ENCODE data around the gene CCDC112. TPM values are rescaled to one million over a fixed set of nuclear protein-coding genes. Genes with fewer than 3 reads are reported as not detected.

The CCDC112 gene, protein sequence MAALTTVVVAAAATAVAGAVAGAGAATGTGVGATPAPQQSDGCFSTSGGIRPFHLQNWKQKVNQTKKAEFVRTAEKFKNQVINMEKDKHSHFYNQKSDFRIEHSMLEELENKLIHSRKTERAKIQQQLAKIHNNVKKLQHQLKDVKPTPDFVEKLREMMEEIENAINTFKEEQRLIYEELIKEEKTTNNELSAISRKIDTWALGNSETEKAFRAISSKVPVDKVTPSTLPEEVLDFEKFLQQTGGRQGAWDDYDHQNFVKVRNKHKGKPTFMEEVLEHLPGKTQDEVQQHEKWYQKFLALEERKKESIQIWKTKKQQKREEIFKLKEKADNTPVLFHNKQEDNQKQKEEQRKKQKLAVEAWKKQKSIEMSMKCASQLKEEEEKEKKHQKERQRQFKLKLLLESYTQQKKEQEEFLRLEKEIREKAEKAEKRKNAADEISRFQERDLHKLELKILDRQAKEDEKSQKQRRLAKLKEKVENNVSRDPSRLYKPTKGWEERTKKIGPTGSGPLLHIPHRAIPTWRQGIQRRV
- total RNA-seq (2016; rRNA removed; fragmentation: Illumina TruSeq; extraction: Trizol) (2.8 and 3.3 TPM in 2 replicates), polyA plus RNA-seq (2011; rRNA removed) (0.78 and 1.1 TPM in 2 replicates), polyA minus RNA-seq (2011; rRNA and poly(A)+ RNA removed; ENCODE audit: low replicate concordance) (0.18 and 0.44 TPM in 2 replicates), Bru-seq, nascent RNA (percentile 67 among the genes with signal in this experiment), BruChase-seq, experiment 1, labeled RNA remaining after a 6-hour chase (percentile 60 among the genes with signal in this experiment), BruChase-seq, experiment 2, labeled RNA remaining after a 2-hour chase (percentile 53 among the genes with signal in this experiment)
- 1.2 and 2.0 TPM in 2 replicates for total RNA-seq (2016; cell fraction: cytosol; rRNA removed; fragmentation: Illumina TruSeq; extraction: Trizol; ENCODE audit: low read depth)
- 3.4 and 3.8 TPM in 2 replicates for total RNA-seq (2016; cell fraction: insoluble cytoplasmic fraction; rRNA removed; fragmentation: Illumina TruSeq; extraction: Trizol)
- total RNA-seq (2016; cell fraction: membrane; rRNA removed; fragmentation: Illumina TruSeq; extraction: Trizol): 1.9 and 2.1 TPM in 2 replicates
- 3.8 and 6.0 TPM in 2 replicates for total RNA-seq (2016; cell fraction: nucleus; rRNA removed; fragmentation: Illumina TruSeq; extraction: Trizol)
- 0.64 and 0.81 TPM in 2 replicates for polyA plus RNA-seq (2011; cell fraction: cytosol; rRNA removed)
- 0.45 and 0.71 TPM in 2 replicates for polyA plus RNA-seq (2011; cell fraction: nucleus; rRNA removed)
- polyA plus RNA-seq (2012): 2.5 and 3.9 TPM in 2 replicates
- polyA plus RNA-seq (2016; cell fraction: cytosol; fragmentation: Illumina TruSeq; extraction: Trizol; ENCODE audit: low read depth): 0.85 and 0.99 TPM in 2 replicates
- 4.0 and 4.9 TPM in 2 replicates for polyA plus RNA-seq (2016; cell fraction: insoluble cytoplasmic fraction; fragmentation: Illumina TruSeq; extraction: Trizol; ENCODE audit: low read depth)
- 1.1 and 1.7 TPM in 2 replicates for polyA plus RNA-seq (2016; cell fraction: membrane; fragmentation: Illumina TruSeq; extraction: Trizol; ENCODE audit: low read depth)
- polyA plus RNA-seq (2016; cell fraction: nucleus; fragmentation: Illumina TruSeq; extraction: Trizol; ENCODE audit: insufficient read depth, low read depth): 5.2 and 9.4 TPM in 2 replicates
- polyA minus RNA-seq (2011; cell fraction: cytosol; rRNA and poly(A)+ RNA removed): 0.69 and 1.4 TPM in 2 replicates
- 4.2 and 4.8 TPM in 2 replicates for polyA minus RNA-seq (2011; cell fraction: nucleus; rRNA and poly(A)+ RNA removed)
- long read RNA-seq, experiment 1, partial matches to known transcripts: 1 of 4 reads
- long read RNA-seq, experiment 1, other reads (novel, unspliced or antisense): 1 of 4 reads
- long read RNA-seq, experiment 2, partial matches to known transcripts: 0 of 4 reads
- long read RNA-seq, experiment 2, other reads (novel, unspliced or antisense): 1 of 4 reads

DNA sequence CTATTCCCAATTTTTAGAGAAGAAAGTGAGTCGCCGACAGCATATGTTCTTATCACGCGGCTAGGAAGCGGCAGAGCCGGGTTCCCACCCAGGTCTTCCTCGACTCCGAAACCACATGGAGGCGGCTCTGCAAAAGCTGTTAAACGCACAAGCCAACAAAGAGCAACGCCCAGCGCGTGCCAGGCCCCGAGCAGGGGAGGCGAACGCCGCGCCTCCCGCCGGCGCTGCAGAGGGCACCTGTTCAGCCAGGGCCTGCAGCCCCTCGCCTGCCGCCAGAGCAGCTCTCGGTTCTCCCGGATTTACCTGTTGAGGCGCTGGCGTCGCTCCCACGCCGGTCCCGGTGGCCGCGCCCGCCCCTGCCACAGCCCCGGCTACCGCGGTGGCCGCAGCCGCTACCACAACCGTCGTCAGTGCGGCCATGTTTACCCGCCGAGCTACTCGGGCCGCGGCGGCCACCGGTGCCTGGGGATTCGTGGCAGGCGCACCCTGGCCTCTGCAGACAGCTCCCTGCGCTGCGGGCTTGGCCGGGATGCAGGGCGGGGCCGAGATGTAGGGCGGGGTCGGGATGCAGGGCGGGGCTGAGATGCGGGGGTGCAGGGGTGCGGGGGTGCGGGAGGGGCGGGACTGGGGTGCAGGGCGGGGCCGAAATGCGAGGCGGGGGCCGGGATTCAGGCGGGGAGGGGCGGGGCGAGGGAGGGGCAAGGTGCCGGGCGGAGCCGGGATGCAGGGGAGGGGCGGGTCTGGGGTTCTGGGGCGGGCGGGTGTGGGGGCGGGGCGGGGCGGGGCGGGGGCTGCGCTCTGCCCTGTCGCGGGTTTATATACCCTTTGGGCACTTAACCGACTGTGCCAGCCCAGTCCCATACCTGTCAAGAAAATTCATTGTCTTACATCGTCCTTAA lies at the start of gene CCDC112:
TSS of gene CCDC112 (minus strand) at position 531 of the 899 bp plus-strand sequence. CDS start at position 420, 111 bp downstream.
- Histone ChIP-seq H3K27ac (ENCODE audit: extremely low read length, insufficient read depth, low read length) (peak within 1 kb of the TSS; percentile 38), H3K4me3 (replicated peaks in 1 of 3; ENCODE audit: insufficient read depth in 1 of 3, low read depth in 2 of 3, low read length in 3 of 3) (peak within 1 kb of the TSS; percentile 59 to 82 (median 77)), H3K27me3 (ENCODE audit: control insufficient read depth in 1 of 2, insufficient read depth in 2 of 2, low read length in 2 of 2) (no peaks in the 10 kb centered on the region), H3K9ac (ENCODE audit: insufficient read depth, low read depth, low read length) (peak within 1 kb of the TSS; percentile 73), H4K20me1 (ENCODE audit: insufficient read depth, low read length) (0 out of 2 replicates have a peak, but pooled peaks cover 3% of the 10 kb centered on the region), H3K79me2 (ENCODE audit: insufficient read depth, low read length) (no peaks in the 10 kb centered on the region), H2AFZ (ENCODE audit: low read length) (peak within 1 kb of the TSS; percentile 86), H3K4me2 (ENCODE audit: low read depth, low read length) (peak within 1 kb of the TSS; percentile 99), H3K36me3 (replicated peaks in 1 of 2; ENCODE audit: control insufficient read depth in 1 of 2, insufficient read depth in 2 of 2, low read length in 2 of 2) (no peaks in the 10 kb centered on the region), H3K9me3 (ENCODE audit: low read length) (no peaks in the 10 kb centered on the region), H3K4me1 (ENCODE audit: insufficient read depth, low read length) (peaks cover 14% of the 10 kb centered on the region)
- CTCF ChIA-PET (ENCODE audit: low intra/inter-chr PET ratio, low total read pairs): no interaction called here
- DNase-seq (ENCODE audit: low spot score): peak; percentile 36
- WGBS (ENCODE audit: low lambda C conversion rate): 5% methylated on average over 39 of the region's 86 CpGs
- BruUV-seq (replicated peaks): no TSS peak
- ATAC-seq: peak; percentile 95
- intact Hi-C loops (cut with micrococcal nuclease; ENCODE audit: unreplicated experiment): loop anchor here (2.0 to 10.0 kb wide), 2 partner anchors 34 to 538 kb away; partner anchors contain the start of gene PGGT1B
- in situ Hi-C loops (cut with HindIII; ENCODE audit: extremely low pct_ligation_motif_present, low pct_unique_long_range_greater_than_20kb): no loop called here
- POLR2A ChIA-PET: interaction anchor here (1.0 to 1.9 kb wide), 3 partner anchors 34 to 329 kb away, joined by 3 to 8 read pairs (median 7); partner anchors contain the start of genes FEM1C, PGGT1B and TMED7
- no peak for FAIRE-seq
- TF ChIP-seq MAZ (IDR thresholded peaks at IDR 0.05; ENCODE audit: borderline replicate concordance, low read depth, low read length) (no peak), MAZ (CRISPR knock-in tag; IDR thresholded peaks at IDR 0.05; ENCODE audit: low read depth) (no peak), ZNF761 (CRISPR knock-in tag; conservative IDR thresholded peaks at IDR 0.05) (no peak), JUND (CRISPR knock-in tag; IDR thresholded peaks at IDR 0.05) (peak; percentile 22; the same call in 1 of the 2 replicates), NBN (conservative IDR thresholded peaks at IDR 0.05) (no peak)
- TF ChIP-seq, protein P1, sequence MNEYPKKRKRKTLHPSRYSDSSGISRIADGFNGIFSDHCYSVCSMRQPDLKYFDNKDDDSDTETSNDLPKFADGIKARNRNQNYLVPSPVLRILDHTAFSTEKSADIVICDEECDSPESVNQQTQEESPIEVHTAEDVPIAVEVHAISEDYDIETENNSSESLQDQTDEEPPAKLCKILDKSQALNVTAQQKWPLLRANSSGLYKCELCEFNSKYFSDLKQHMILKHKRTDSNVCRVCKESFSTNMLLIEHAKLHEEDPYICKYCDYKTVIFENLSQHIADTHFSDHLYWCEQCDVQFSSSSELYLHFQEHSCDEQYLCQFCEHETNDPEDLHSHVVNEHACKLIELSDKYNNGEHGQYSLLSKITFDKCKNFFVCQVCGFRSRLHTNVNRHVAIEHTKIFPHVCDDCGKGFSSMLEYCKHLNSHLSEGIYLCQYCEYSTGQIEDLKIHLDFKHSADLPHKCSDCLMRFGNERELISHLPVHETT (CRISPR knock-in tag; conservative IDR thresholded peaks at IDR 0.05): peak; percentile 68; the same call in 1 of the 2 replicates
- TF ChIP-seq, protein P2, sequence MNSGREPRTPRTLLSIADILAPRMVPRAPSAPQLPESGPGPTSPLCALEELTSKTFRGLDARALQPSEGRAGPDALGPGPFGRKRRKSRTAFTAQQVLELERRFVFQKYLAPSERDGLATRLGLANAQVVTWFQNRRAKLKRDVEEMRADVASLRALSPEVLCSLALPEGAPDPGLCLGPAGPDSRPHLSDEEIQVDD (CRISPR knock-in tag; IDR thresholded peaks at IDR 0.05; ENCODE audit: borderline replicate concordance): no peak
- TF ChIP-seq, protein P3, sequence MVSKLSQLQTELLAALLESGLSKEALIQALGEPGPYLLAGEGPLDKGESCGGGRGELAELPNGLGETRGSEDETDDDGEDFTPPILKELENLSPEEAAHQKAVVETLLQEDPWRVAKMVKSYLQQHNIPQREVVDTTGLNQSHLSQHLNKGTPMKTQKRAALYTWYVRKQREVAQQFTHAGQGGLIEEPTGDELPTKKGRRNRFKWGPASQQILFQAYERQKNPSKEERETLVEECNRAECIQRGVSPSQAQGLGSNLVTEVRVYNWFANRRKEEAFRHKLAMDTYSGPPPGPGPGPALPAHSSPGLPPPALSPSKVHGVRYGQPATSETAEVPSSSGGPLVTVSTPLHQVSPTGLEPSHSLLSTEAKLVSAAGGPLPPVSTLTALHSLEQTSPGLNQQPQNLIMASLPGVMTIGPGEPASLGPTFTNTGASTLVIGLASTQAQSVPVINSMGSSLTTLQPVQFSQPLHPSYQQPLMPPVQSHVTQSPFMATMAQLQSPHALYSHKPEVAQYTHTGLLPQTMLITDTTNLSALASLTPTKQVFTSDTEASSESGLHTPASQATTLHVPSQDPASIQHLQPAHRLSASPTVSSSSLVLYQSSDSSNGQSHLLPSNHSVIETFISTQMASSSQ (IDR thresholded peaks at IDR 0.05; ENCODE audit: low read depth): no peak
- TF ChIP-seq, protein P3 (CRISPR knock-in tag; IDR thresholded peaks at IDR 0.05; ENCODE audit: borderline replicate concordance): 0 out of 2 replicates have a peak, but pooled peaks have one; percentile 22
